K562 (cell line): ENCODE data around the gene KIAA0040. TPM values are rescaled to one million over a fixed set of nuclear protein-coding genes. Genes with fewer than 3 reads are reported as not detected.

Source experiments
- ARID2 ChIP-seq: fragments of 450-650 bp; IDR thresholded peaks from 2 replicates; pipeline ENCODE4 v1.6.1; 2017; ENCODE audit warnings: antibody characterized with exemption, mild to moderate bottlenecking
- BACH1 ChIP-seq: fragments of 200-800 bp; sonication (Bioruptor generic); IDR thresholded peaks from 2 replicates; pipeline ENCODE4 v1.6.1; 2016; ENCODE audit warnings: missing genetic modification characterization, missing compliant biosample characterization
- DEAF1 ChIP-seq: fragments of 450-650 bp; formaldehyde crosslinking; IDR thresholded peaks from 2 replicates; pipeline ENCODE4 v1.4.0; 2020; ENCODE audit warnings: mild to moderate bottlenecking, moderate library complexity
- MAFG ChIP-seq: fragments of 450-650 bp; conservative IDR thresholded peaks from 2 replicates; pipeline ENCODE4 v1.6.1; 2016; ENCODE audit warnings: missing genetic modification characterization, missing compliant biosample characterization
- MAFK ChIP-seq: IDR thresholded peaks from 2 replicates; pipeline ENCODE4 v1.6.1; 2011; ENCODE audit warnings: low read length, improper control_type of control experiment
- MEF2D ChIP-seq: conservative IDR thresholded peaks from 2 replicates; pipeline ENCODE4 v1.6.1; 2016; ENCODE audit warnings: low read depth, missing genetic modification characterization, missing compliant biosample characterization
- NFE2L1 ChIP-seq: fragments of 450-650 bp; IDR thresholded peaks from 2 replicates; pipeline ENCODE4 v1.6.1; 2016; ENCODE audit warnings: missing genetic modification characterization, low read depth, mild to moderate bottlenecking, missing compliant biosample characterization, moderate library complexity, borderline replicate concordance
- PRDM10 ChIP-seq: fragments of 450-650 bp; IDR thresholded peaks from 2 replicates; pipeline ENCODE4 v1.6.1; 2018; ENCODE audit not compliant: partially characterized antibody
- SP1 ChIP-seq: sonication (generic); formaldehyde crosslinking; IDR thresholded peaks from 2 replicates; pipeline ENCODE4 v1.8.1; 2022; ENCODE audit warnings: mild to moderate bottlenecking, missing genetic modification reagents
- polyA plus RNA-seq, 8 experiments: library from polyadenylated mRNA; depleted of rRNA in 4 of 8; stranded (reverse) in 5 of 8; unstranded in 3 of 8; fragments of >200 nt; fragmentation: Nextera tagmentation in 2 of 8; fragmentation: Illumina TruSeq in 1 of 8; extraction: Ambion mirVana in 2 of 8; extraction: Trizol in 1 of 8; gene quantifications; 2 replicates each; pipeline versions ENCODE4 v1.2.1 to v1.2.3, GENCODE V29; 2011 to 2014; ENCODE audit warnings: inconsistent platforms in 1 of 8, missing spikeins in 1 of 8
- total RNA-seq, 7 experiments: library from RNA; depleted of rRNA in 6 of 7; stranded (reverse); fragments of >200 nt in 6 of 7; fragmentation: Illumina TruSeq in 2 of 7; extraction: Trizol in 2 of 7; gene quantifications; 2 replicates each; pipeline versions ENCODE4 v1.2.1 to v1.2.3, GENCODE V29; 2011 to 2021; ENCODE audit warnings: low replicate concordance in 1 of 7

Gene KIAA0040
- total and polyA plus RNA-seq, 9 of the 15 experiments (the other 6 are each of a cell fraction or from before 2014, with no cell fraction given): 3.4 to 13.6 (median 7.1) TPM

GRCh38 chr1:175154629-175155472, 37.7 kb downstream of the KIAA0040 start (continued):
- TF ChIP-seq MEF2D (tag) (no peak), MAFG (tag) (peak; percentile 88), PRDM10 (no peak), NFE2L1 (tag) (0 out of 2 replicates have a peak, but pooled peaks have one; percentile 17), MAFK (peak; percentile 53; the same call in 1 of the 2 replicates), SP1 (CRISPR knock-in tag) (0 out of 2 replicates have a peak, but pooled peaks have one; percentile 39), BACH1 (peak; percentile 69; the same call in 1 of the 2 replicates), ARID2 (peak; percentile 68), DEAF1 (CRISPR knock-in tag) (peak; percentile 94)
